HEK293 (cell line): ENCODE data around the gene NRBF2.

ENCODE experiments used
- CTCF ChIA-PET: fragments of 350-600 bp; formaldehyde crosslinking; extraction: SDS; loops from one replicate; lab custom pipeline; 2021; ENCODE audit warnings: antibody characterized with exemption; lab: Yijun Ruan, JAX
- POLR2A ChIA-PET: fragments of 300-600 bp; formaldehyde crosslinking; extraction: SDS; loops from one replicate; lab custom pipeline; 2020; ENCODE audit warnings: antibody characterized with exemption, inconsistent platforms; lab: Yijun Ruan, JAX
- H3K27ac ChIP-seq: fragments of 200-500 bp; sonication (Bioruptor generic); 2 replicates; pipeline ENCODE4 v1.5.1; 2014; ENCODE audit warnings: low read depth, low read length, control low read depth, inconsistent platforms; ENCODE audit errors: extremely low read depth
- H3K36me3 ChIP-seq, 2 experiments: fragments of 200-500 bp in 1 of 2; sonication (Bioruptor generic) in 1 of 2; 1 replicate in 1 of 2; 2 replicates in 1 of 2; pipeline ENCODE4 v1.5.1; 2014 to 2017; ENCODE audit warnings: inconsistent platforms in 2 of 2, low read length in 2 of 2; ENCODE audit not compliant: control insufficient read depth in 2 of 2, insufficient read depth in 1 of 2
- H3K4me1 ChIP-seq: fragments of 200-500 bp; sonication (Bioruptor generic); 2 replicates; pipeline ENCODE4 v1.5.1; 2014; ENCODE audit warnings: mild to moderate bottlenecking, low read length, inconsistent platforms; ENCODE audit not compliant: control insufficient read depth, insufficient read depth
- H3K4me3 ChIP-seq: 2 replicates; pipeline ENCODE4 v1.5.1; 2011; ENCODE audit warnings: low read depth, mild to moderate bottlenecking, control low read depth, low read length, moderate library complexity
- H3K9me3 ChIP-seq: fragments of 200-500 bp; sonication (Bioruptor generic); 2 replicates; pipeline ENCODE4 v1.5.1; 2014; ENCODE audit warnings: low read depth, low read length, inconsistent platforms; ENCODE audit not compliant: control insufficient read depth, insufficient read depth
- FEZF1 ChIP-seq: fragments of 450-650 bp; formaldehyde crosslinking; IDR thresholded peaks from 2 replicates; pipeline ENCODE4 v1.5.1; 2016; ENCODE audit warnings: missing biosample characterization, missing genetic modification characterization
- GFI1B ChIP-seq: fragments of 450-650 bp; formaldehyde crosslinking; IDR thresholded peaks from 2 replicates; pipeline ENCODE4 v1.5.1; 2016; ENCODE audit warnings: missing biosample characterization, missing genetic modification characterization
- HOXC10 ChIP-seq: sonication (generic); formaldehyde crosslinking; IDR thresholded peaks from 2 replicates; pipeline ENCODE4 v1.8.1; 2023; ENCODE audit warnings: mild to moderate bottlenecking, missing genetic modification reagents
- HOXD13 ChIP-seq: sonication (generic); formaldehyde crosslinking; IDR thresholded peaks from 2 replicates; pipeline ENCODE4 v1.8.0; 2022; ENCODE audit warnings: missing genetic modification reagents, borderline replicate concordance
- YY1 ChIP-seq: fragments of 450-650 bp; formaldehyde crosslinking; IDR thresholded peaks from 2 replicates; pipeline ENCODE4 v1.5.1; 2018; ENCODE audit warnings: missing biosample characterization, missing genetic modification characterization
- ZFP3 ChIP-seq: fragments of 450-650 bp; formaldehyde crosslinking; IDR thresholded peaks from 2 replicates; pipeline ENCODE4 v1.5.1; 2016; ENCODE audit warnings: low read depth, missing biosample characterization, missing genetic modification characterization
- ZNF10 ChIP-seq: fragments of 450-650 bp; formaldehyde crosslinking; IDR thresholded peaks from 2 replicates; pipeline ENCODE4 v1.5.1; 2017; ENCODE audit warnings: missing biosample characterization, missing genetic modification characterization
- ZNF112 ChIP-seq: fragments of 450-650 bp; formaldehyde crosslinking; IDR thresholded peaks from 2 replicates; pipeline ENCODE4 v1.5.0; 2017; ENCODE audit warnings: missing biosample characterization, missing genetic modification characterization
- ZNF174 ChIP-seq: fragments of 450-650 bp; formaldehyde crosslinking; IDR thresholded peaks from 2 replicates; pipeline ENCODE4 v1.5.0; 2017; ENCODE audit warnings: missing biosample characterization, mild to moderate bottlenecking, missing genetic modification characterization
- ZNF214 ChIP-seq: fragments of 450-650 bp; formaldehyde crosslinking; IDR thresholded peaks from 2 replicates; pipeline ENCODE4 v1.5.1; 2017; ENCODE audit warnings: missing biosample characterization, mild to moderate bottlenecking, missing genetic modification characterization, borderline replicate concordance
- ZNF558 ChIP-seq: fragments of 450-650 bp; formaldehyde crosslinking; IDR thresholded peaks from 2 replicates; pipeline ENCODE4 v1.5.1; 2016; ENCODE audit warnings: missing biosample characterization, missing genetic modification characterization
- ZNF561 ChIP-seq: fragments of 450-650 bp; IDR thresholded peaks from 2 replicates; pipeline ENCODE4 v1.5.1; 2018; ENCODE audit warnings: missing biosample characterization, missing genetic modification characterization, borderline replicate concordance
- ZNF837 ChIP-seq: fragments of 450-650 bp; formaldehyde crosslinking; IDR thresholded peaks from 2 replicates; pipeline ENCODE4 v1.5.1; 2016; ENCODE audit warnings: missing biosample characterization, missing genetic modification characterization
- ZSCAN23 ChIP-seq: fragments of 450-650 bp; formaldehyde crosslinking; IDR thresholded peaks from 2 replicates; pipeline ENCODE4 v1.5.1; 2016; ENCODE audit warnings: missing biosample characterization, missing genetic modification characterization
- TF ChIP-seq, protein P1 (sequence below): sonication (generic); formaldehyde crosslinking; IDR thresholded peaks from 2 replicates; pipeline ENCODE4 v1.8.1; 2022; ENCODE audit warnings: mild to moderate bottlenecking, moderate library complexity, missing genetic modification reagents
- TF ChIP-seq, protein P2 (sequence below): IDR thresholded peaks from 2 replicates; pipeline ENCODE4 v1.6.1; 2011; ENCODE audit warnings: mild to moderate bottlenecking, low read depth, low read length, borderline replicate concordance
- TF ChIP-seq, protein P3 (sequence below): fragments of 450-650 bp; formaldehyde crosslinking; optimal IDR thresholded peaks from 2 replicates; pipeline ENCODE3; 2016; ENCODE audit warnings: missing biosample characterization, mild to moderate bottlenecking, missing genetic modification characterization
- TF ChIP-seq, protein P4 (sequence below): fragments of 450-650 bp; formaldehyde crosslinking; IDR thresholded peaks from 2 replicates; pipeline ENCODE4 v1.5.1; 2016; ENCODE audit warnings: missing biosample characterization, missing genetic modification characterization
- TF ChIP-seq, protein P5 (sequence below): fragments of 450-650 bp; formaldehyde crosslinking; IDR thresholded peaks from 2 replicates; pipeline ENCODE4 v1.5.1; 2016; ENCODE audit warnings: missing biosample characterization, missing genetic modification characterization, low read depth
- TF ChIP-seq, protein P6 (sequence below): fragments of 450-650 bp; formaldehyde crosslinking; IDR thresholded peaks from 2 replicates; pipeline ENCODE4 v1.5.1; 2016; ENCODE audit warnings: missing biosample characterization, missing genetic modification characterization

The NRBF2 gene

DNA sequence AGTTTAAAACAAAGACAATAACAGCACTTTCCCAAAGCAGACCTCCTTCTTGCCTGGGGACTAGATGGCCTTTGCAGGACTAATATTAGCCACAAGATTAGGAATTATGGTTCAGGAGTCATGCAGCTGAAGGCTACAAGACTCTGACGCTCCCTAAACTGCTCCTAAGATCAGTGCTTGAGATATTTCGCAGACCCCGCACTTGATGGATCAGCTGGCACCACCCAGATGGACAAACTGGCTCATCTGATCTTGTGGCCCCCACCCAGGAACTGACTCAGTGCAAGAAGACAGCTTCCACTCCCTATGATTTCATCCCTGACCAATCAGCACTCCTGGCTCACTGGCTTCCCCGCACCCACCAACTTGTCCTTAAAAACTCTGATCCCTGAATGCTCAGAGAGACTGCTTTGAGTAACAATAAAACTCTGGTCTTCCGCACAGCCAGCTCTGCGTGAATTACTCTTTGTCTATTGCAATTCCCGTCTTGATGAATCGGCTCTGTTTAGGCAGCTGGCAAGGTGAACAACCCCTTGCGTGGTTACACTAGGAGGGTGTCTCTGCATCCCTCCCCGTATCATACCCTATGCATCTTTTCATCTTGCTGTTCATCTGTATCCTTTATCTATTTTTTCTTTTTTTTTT, 26.9 kb upstream of the NRBF2 start:
- Histone ChIP-seq H3K4me3 (no peak overlapping the region), H3K4me1 (no peaks in the 10 kb centered on the region), H3K36me3 (no peaks in the 10 kb centered on the region), H3K9me3 (no peaks in the 10 kb centered on the region), H3K27ac (no peak overlapping the region)
- TF ChIP-seq, protein P1, sequence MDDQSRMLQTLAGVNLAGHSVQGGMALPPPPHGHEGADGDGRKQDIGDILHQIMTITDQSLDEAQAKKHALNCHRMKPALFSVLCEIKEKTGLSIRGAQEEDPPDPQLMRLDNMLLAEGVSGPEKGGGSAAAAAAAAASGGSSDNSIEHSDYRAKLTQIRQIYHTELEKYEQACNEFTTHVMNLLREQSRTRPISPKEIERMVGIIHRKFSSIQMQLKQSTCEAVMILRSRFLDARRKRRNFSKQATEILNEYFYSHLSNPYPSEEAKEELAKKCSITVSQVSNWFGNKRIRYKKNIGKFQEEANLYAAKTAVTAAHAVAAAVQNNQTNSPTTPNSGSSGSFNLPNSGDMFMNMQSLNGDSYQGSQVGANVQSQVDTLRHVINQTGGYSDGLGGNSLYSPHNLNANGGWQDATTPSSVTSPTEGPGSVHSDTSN (CRISPR knock-in tag): no peak
- TF ChIP-seq GFI1B (tag by site-specific recombination) (no peak), ZNF112 (tag by site-specific recombination) (no peak), ZNF174 (no peak), FEZF1 (tag by site-specific recombination) (no peak), ZFP3 (no peak), HOXD13 (no peak), YY1 (no peak), ZNF837 (tag by site-specific recombination) (no peak), ZNF10 (no peak), ZNF561 (tag by site-specific recombination) (no peak), ZNF214 (tag by site-specific recombination) (no peak), ZNF558 (tag by site-specific recombination) (no peak), ZSCAN23 (no peak), HOXC10 (CRISPR knock-in tag) (no peak)
- TF ChIP-seq, protein P2, sequence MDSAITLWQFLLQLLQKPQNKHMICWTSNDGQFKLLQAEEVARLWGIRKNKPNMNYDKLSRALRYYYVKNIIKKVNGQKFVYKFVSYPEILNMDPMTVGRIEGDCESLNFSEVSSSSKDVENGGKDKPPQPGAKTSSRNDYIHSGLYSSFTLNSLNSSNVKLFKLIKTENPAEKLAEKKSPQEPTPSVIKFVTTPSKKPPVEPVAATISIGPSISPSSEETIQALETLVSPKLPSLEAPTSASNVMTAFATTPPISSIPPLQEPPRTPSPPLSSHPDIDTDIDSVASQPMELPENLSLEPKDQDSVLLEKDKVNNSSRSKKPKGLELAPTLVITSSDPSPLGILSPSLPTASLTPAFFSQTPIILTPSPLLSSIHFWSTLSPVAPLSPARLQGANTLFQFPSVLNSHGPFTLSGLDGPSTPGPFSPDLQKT: no peak
- TF ChIP-seq, protein P3, sequence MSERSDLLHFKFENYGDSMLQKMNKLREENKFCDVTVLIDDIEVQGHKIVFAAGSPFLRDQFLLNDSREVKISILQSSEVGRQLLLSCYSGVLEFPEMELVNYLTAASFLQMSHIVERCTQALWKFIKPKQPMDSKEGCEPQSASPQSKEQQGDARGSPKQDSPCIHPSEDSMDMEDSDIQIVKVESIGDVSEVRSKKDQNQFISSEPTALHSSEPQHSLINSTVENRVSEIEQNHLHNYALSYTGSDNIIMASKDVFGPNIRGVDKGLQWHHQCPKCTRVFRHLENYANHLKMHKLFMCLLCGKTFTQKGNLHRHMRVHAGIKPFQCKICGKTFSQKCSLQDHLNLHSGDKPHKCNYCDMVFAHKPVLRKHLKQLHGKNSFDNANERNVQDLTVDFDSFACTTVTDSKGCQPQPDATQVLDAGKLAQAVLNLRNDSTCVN (tag by site-specific recombination): no peak
- TF ChIP-seq, protein P4, sequence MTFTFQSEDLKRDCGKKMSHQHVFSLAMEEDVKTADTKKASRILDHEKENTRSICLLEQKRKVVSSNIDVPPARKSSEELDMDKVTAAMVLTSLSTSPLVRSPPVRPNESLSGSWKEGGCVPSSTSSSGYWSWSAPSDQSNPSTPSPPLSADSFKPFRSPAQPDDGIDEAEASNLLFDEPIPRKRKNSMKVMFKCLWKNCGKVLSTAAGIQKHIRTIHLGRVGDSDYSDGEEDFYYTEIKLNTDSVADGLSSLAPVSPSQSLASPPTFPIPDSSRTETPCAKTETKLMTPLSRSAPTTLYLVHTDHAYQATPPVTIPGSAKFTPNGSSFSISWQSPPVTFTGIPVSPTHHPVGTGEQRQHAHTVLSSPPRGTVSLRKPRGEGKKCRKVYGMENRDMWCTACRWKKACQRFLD (tag by site-specific recombination): no peak
- TF ChIP-seq, protein P5, sequence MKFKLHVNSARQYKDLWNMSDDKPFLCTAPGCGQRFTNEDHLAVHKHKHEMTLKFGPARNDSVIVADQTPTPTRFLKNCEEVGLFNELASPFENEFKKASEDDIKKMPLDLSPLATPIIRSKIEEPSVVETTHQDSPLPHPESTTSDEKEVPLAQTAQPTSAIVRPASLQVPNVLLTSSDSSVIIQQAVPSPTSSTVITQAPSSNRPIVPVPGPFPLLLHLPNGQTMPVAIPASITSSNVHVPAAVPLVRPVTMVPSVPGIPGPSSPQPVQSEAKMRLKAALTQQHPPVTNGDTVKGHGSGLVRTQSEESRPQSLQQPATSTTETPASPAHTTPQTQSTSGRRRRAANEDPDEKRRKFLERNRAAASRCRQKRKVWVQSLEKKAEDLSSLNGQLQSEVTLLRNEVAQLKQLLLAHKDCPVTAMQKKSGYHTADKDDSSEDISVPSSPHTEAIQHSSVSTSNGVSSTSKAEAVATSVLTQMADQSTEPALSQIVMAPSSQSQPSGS (tag by site-specific recombination): no peak
- TF ChIP-seq, protein P6, sequence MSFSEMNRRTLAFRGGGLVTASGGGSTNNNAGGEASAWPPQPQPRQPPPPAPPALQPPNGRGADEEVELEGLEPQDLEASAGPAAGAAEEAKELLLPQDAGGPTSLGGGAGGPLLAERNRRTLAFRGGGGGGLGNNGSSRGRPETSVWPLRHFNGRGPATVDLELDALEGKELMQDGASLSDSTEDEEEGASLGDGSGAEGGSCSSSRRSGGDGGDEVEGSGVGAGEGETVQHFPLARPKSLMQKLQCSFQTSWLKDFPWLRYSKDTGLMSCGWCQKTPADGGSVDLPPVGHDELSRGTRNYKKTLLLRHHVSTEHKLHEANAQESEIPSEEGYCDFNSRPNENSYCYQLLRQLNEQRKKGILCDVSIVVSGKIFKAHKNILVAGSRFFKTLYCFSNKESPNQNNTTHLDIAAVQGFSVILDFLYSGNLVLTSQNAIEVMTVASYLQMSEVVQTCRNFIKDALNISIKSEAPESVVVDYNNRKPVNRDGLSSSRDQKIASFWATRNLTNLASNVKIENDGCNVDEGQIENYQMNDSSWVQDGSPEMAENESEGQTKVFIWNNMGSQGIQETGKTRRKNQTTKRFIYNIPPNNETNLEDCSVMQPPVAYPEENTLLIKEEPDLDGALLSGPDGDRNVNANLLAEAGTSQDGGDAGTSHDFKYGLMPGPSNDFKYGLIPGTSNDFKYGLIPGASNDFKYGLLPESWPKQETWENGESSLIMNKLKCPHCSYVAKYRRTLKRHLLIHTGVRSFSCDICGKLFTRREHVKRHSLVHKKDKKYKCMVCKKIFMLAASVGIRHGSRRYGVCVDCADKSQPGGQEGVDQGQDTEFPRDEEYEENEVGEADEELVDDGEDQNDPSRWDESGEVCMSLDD: no peak
- ChIA-PET POLR2A (no interaction called here), CTCF (interaction anchor here (0.7 kb wide), 1 partner anchor 486 kb away, joined by 4 read pairs; no protein-coding TSS in a partner anchor)
